ENCODE results near the gene OPN4.

The OPN4 gene

GRCh38 chr10:86665218-86665607, 10.9 kb downstream of the OPN4 start:
- no peak for DNase-seq (ENCODE audit: low spot score)
- TF ChIP-seq CTCF (IDR thresholded peaks at IDR 0.05; ENCODE audit: borderline replicate concordance, control extremely low read depth, extremely low read depth, insufficient read depth, missing control alignments): no peak
- in situ Hi-C loops (cut with MboI; ENCODE audit: low sequenced_read_pairs, unreplicated experiment): no loop called here

- in situ Hi-C loops (cut with MboI; ENCODE audit: low sequenced_read_pairs, unreplicated experiment): no loop called here
- DNase-seq (ENCODE audit: low spot score): no peak
- TF ChIP-seq CTCF (IDR thresholded peaks at IDR 0.05; ENCODE audit: borderline replicate concordance, control extremely low read depth, extremely low read depth, insufficient read depth, missing control alignments): no peak
Measured at GRCh38 chr10:86665868-86666267, 11.5 kb downstream of the OPN4 start.

- in situ Hi-C loops (cut with MboI; ENCODE audit: low sequenced_read_pairs, unreplicated experiment): no loop called here
Measured at GRCh38 chr10:86666538-86666937, 12.2 kb downstream of the OPN4 start.

GRCh38 chr10:86667421-86668181, 13.3 kb downstream of the OPN4 start:
- DNase-seq (ENCODE audit: low spot score): no peak
- in situ Hi-C loops (cut with MboI; ENCODE audit: low sequenced_read_pairs, unreplicated experiment): no loop called here
- no peak for TF ChIP-seq CTCF (IDR thresholded peaks at IDR 0.05; ENCODE audit: borderline replicate concordance, control extremely low read depth, extremely low read depth, insufficient read depth, missing control alignments)

More at GRCh38 chr10:86666538-86666937, 12.2 kb downstream of the OPN4 start:
- DNase-seq (ENCODE audit: low spot score): no peak
- no peak for TF ChIP-seq CTCF (IDR thresholded peaks at IDR 0.05; ENCODE audit: borderline replicate concordance, control extremely low read depth, extremely low read depth, insufficient read depth, missing control alignments)

- TF ChIP-seq CTCF (IDR thresholded peaks at IDR 0.05; ENCODE audit: borderline replicate concordance, control extremely low read depth, extremely low read depth, insufficient read depth, missing control alignments): no peak
- DNase-seq (ENCODE audit: low spot score): peak; percentile 56
- in situ Hi-C loops (cut with MboI; ENCODE audit: low sequenced_read_pairs, unreplicated experiment): no loop called here
Measured at GRCh38 chr10:86668297-86669165, 14.2 kb downstream of the OPN4 start, which contains the start of gene LDB3. LDB3 (plus strand) TSS chr10:86668511; CDS start chr10:86668692, 181 bp downstream.

- no peak for TF ChIP-seq CTCF (IDR thresholded peaks at IDR 0.05; ENCODE audit: borderline replicate concordance, control extremely low read depth, extremely low read depth, insufficient read depth, missing control alignments)
- DNase-seq (ENCODE audit: low spot score): no peak
- in situ Hi-C loops (cut with MboI; ENCODE audit: low sequenced_read_pairs, unreplicated experiment): no loop called here
Measured at GRCh38 chr10:86670290-86670811, 16.0 kb downstream of the OPN4 start.

Measured in GM13976 (cell line).